Activated T-cell treated with anti-CD3 and anti-CD28 coated beads, Interleukin-2, amount 50 U/mL, for 48 hours (primary cell): ENCODE results near the gene DHRS7.

Experiments used
- DNase-seq, 2 experiments: peaks; one replicate each; pipeline ENCODE4 v3.0.0-alpha.2; 2020

Gene DHRS7

GRCh38 chr14:60164712-60165546, at the start of gene DHRS7:
DHRS7 (minus strand) TSS chr14:60165398; CDS start chr14:60165309, 89 bp downstream.
- peak; percentile 78 to 83 for DNase-seq

- DNase-seq, result no peak
Observed at GRCh38 chr14:60214415-60215126, 49.4 kb upstream of the DHRS7 start.

GRCh38 chr14:60214003-60214402, 48.8 kb upstream of the DHRS7 start:
- no peak for DNase-seq

- DNase-seq, result no peak
Observed at GRCh38 chr14:60212503-60213371, 47.5 kb upstream of the DHRS7 start.

GRCh38 chr14:60211153-60211552, 46.0 kb upstream of the DHRS7 start:
- no peak for DNase-seq

GRCh38 chr14:60210703-60211102, 45.5 kb upstream of the DHRS7 start:
- DNase-seq, result no peak

- DNase-seq, result no peak
Observed at GRCh38 chr14:60206837-60207533, 41.8 kb upstream of the DHRS7 start.

- DNase-seq, result no peak
Observed at GRCh38 chr14:60206249-60206670, 41.1 kb upstream of the DHRS7 start.

- no peak for DNase-seq
Observed at GRCh38 chr14:60204843-60205774, 39.9 kb upstream of the DHRS7 start.

- no peak for DNase-seq
Observed at GRCh38 chr14:60204104-60204842, 39.1 kb upstream of the DHRS7 start.

- no peak for DNase-seq
Observed at GRCh38 chr14:60199321-60199720, 34.1 kb upstream of the DHRS7 start.

GRCh38 chr14:60197629-60198303, 32.6 kb upstream of the DHRS7 start:
- no peak for DNase-seq

- no peak for DNase-seq
Observed at GRCh38 chr14:60196291-60196690, 31.1 kb upstream of the DHRS7 start.

- DNase-seq, result no peak
Observed at GRCh38 chr14:60195179-60195810, 30.1 kb upstream of the DHRS7 start.

GRCh38 chr14:60189923-60190840, 25.0 kb upstream of the DHRS7 start:
- DNase-seq, result no peak

GRCh38 chr14:60188696-60189095, 23.5 kb upstream of the DHRS7 start:
- no peak for DNase-seq

GRCh38 chr14:60188115-60188514, 22.9 kb upstream of the DHRS7 start:
- no peak for DNase-seq

- no peak for DNase-seq
Observed at GRCh38 chr14:60184905-60185555, 19.8 kb upstream of the DHRS7 start.
